HPDE6-E6E7 (cell line): ENCODE data around the gene RCSD1.

Source experiments
- DNase-seq: peaks from one replicate; pipeline ENCODE4 v3.0.0; 2011; ENCODE audit warnings: missing footprints; ENCODE audit errors: extremely low spot score

The RCSD1 gene

DNA sequence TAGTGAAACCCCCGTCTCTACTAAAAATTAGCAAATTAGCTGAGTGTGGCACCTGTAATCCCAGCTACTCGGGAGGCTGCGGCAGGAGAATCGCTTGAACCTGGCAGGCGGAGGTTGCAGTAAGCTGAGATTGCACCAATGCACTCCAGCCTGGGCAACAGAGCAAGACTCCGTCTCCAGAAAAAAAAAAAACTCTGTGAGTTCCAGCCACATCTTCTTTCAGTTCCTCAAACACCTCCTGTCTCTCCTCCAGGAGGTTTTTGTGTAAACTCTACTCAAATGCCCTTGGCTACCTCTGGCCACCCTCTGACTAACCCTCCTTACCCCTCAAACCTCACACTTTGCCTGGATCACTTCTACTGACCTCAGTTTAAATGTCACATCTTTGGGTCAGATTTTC, 38.1 kb downstream of the RCSD1 start:
- DNase-seq = no peak

DNA sequence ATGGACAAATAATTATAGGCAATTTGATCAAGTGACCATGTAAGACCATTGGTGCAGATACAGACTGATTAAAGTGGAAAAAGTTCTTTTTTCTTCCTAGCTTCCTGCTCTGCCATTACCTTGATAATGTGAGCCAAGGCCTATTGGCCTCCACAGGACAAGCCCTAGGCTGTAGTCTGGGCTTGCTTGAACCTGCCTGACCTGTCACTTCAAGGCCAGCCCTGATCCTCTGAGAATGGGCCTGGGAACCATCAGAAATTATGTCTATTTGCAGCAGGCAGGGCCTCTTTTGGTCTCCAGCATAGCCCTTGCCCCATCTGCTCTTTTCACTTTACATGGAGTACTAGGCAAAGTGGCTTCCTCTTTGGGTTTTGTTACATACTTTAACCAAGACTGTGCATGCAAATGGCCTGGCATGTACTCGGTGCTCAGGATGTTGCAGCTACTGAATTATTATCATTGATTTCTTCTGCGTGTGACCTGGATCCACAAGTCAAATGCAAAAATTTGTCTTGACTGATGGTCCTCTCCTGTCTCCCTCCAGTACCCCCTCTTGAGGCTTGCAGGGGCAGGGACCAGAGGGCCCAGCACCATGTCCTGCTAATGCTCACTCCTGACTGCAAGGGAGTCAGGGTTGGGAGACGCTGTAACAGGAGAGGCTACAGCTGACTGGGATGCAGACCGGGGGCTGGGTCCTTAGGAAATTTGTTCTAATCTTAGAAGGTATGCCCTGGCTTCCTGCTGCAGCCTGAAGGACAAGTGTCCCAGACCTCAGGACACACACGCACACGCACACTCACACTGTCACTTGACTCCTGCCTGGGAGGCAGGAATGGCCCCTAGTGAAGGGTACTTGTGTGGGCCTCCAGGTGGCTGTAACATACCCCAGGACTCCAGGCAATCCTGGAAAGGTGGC, 39.4 kb downstream of the RCSD1 start:
- no peak for DNase-seq

DNA sequence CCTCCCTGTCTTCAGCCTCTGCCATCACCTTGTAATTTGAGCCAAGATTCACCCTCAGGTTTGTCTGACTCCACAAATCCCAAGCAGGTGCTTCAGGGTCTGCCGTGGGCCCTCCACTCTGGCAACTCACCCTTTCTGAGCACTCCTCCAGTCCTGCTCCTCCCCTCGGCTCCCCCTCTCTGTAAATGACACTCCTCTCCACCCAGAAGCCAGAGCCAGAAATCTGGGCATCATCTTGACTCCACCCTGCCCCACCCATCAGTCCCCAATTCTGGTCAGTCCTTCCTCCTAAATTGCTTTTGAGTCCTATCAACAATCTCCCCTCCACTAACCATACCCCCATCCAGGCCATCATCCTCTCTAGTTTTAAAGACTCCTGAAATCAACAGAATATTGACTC, 40.5 kb downstream of the RCSD1 start:
- no peak for DNase-seq

DNA sequence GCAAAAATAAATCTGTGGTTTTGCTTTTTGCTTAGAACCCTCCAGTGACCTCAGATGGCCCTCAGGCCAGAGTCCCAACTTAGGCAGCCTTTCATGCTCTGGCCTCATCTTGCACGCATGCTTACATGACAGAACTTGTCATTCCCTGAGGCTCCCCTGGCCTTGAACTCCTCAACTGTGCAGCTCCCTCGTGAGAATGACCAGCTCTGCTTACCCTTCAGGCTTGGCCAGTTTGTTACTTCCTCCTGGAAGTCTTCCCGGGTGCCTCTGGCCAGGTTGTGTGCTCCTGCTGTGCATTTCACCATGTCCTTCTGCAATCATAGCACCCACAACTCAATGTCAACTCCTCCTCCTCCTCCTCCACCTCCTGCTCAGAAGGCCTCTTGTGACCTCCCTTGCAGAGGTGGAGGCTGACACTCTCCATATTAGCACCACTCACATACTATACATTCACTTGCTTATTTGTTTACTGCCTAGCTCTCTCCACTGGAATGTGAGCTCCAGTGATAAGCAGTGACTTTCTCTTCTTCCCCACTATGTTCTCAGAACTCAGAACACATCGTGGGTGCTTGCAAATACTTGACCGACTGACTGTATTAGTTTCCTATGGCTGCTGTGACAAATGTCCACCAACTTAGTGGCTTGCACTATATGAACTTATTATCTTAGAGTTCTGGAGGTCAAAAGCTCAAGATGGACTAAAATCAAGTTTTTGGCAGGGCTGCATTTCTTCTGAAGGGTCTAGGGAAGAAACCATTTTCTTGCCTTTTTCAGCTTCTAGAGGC, 41.9 kb downstream of the RCSD1 start:
- DNase-seq = no peak

DNA sequence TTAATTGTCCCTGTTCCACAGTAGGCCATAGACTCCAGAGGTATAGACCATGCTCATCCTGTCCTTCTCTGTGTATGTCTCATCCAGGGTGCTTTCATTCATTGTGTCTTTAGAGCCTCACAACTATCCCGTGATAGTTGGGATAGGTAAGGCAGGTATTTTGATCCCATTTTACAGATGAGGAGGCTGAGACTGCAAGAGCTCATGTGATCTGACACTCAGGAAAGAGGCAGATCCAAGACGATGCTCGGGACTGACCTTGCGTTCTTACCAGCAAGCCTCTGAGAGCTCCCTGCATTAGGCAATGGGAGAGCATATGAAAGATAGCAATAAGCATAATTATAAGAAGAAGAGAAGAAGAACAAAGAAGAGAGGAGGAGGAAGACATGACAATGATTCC, 42.8 kb downstream of the RCSD1 start:
- DNase-seq = no peak

DNA sequence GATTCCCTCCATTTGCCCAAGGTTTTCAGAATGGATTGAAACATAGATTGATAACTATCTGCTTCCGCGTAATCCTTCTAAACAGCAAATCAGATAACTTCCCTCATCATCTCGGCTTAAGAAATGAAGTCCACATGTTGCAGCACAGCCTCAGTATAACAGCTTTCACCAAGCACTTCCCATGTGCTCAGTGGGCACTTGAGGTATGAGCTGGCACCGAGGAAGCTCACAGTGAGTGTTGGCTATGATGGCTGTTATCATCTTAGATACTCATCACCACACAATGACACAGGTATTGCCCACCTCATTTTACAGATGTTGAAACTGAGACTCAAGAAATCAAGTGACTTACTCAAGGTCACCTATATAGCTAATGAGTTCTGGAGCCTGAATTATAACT, 43.2 kb downstream of the RCSD1 start:
- DNase-seq = no peak

DNA sequence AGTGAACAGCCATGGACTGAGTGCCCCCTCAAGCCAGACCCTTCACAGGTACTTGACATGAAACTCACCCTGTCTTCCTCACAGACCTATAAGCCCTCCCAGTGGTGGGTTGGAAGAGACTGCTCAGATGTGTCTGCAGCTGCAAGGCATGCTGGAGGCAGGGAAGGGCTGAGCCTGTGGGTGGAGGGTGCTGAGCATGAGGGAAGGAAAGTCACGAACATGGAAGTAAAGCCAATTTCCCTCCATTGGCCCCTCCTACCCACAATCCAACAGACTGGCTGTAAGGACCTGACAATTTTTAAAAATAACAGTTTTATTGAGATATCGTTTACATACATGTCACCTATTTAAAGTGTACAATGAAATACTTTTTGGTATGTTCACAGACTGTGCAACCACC, 44.1 kb downstream of the RCSD1 start:
- no peak for DNase-seq

DNA sequence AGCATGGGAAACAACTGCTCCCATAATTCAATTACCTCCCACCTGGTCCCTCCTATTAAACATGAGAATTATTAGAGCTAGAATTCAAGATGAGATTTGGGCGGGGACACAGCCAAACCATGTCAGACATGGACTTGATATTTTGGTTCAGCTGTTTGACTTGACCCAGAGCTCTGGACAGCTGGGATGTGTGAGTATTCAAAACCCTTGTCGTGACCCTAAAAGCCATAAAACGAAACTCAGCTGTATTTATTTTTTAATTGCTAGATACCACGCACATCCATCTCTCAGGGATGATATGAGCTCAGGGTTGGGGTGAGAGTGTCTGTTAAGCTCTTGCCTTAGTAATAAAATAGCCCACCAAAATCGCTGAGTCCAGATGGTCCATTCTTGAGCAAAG, 45.4 kb downstream of the RCSD1 start:
- DNase-seq = no peak

DNA sequence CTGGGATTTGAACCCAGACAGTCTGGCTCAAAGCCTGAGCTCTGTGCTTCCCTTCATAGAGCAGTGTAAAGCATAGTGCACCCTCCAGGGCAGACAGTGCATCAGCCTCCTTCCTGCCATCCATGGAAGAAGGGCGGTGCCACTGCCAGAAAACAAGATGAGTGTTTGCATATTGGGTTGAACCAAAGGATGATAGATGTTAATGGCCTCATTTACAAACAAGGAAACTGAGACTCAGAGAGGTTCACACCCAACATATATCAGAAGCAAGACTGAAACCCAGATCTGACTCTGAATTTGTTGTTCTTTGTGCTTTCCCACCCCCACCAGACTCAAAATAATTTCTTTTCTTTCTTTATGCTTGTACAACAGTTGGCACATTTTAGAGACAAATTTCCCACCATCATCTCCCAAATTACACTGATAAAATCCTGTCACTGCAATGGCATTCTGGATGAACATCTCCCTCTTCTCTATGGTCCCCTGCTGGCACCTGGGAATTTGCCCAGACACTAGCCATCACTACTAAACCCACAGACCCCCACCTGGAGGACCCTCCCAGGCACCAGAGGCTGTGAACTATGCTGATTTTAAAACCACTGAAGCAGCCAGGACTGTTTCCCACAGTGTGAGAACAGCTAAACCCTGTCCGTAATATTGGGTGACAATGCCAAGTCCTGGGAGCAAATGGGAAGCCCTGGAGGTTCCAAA, 46.3 kb downstream of the RCSD1 start:
- DNase-seq = no peak

DNA sequence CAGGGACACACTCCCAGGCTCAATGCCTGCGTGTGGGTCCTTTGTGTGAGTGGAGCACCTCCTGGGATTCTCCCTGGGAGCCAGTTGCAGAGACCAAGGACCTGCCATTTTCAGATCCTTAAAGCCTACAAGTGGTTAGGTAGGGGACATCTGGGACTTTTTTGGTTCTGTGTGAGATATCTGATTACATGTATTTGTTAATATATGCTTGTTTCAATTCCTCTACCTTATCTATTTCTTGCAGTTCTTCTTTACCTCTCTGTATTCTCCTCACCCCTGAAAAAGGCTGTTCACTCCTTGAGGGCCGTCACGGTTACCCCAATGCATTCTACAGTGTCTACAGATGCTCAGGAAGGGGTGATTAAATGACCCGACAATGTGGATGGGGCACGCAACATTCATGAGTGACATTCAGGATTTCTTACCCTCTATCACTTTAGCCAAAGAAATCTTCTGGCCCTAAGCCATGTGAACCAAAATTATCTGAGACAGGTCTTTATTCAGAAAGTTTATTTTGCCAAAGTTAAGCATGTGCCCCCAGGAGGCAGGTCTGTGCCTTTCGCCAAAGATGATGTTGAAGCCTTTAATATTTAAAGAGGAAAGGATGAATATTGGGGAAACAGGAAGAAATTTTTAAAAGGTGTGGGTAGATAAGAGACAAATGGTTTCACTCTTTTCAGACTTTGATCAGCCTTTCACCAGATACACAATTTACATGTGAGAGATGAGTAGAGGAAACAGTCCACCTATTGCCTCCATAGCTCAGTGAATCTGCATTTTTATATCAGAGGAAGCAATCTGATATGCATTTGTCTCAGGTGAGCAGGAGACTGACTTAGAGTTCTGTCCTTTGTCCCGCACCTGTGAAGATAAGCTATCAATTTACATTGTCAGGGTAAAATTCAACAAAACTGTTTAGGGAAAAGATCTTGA, 47.1 kb downstream of the RCSD1 start:
- no peak for DNase-seq

DNA sequence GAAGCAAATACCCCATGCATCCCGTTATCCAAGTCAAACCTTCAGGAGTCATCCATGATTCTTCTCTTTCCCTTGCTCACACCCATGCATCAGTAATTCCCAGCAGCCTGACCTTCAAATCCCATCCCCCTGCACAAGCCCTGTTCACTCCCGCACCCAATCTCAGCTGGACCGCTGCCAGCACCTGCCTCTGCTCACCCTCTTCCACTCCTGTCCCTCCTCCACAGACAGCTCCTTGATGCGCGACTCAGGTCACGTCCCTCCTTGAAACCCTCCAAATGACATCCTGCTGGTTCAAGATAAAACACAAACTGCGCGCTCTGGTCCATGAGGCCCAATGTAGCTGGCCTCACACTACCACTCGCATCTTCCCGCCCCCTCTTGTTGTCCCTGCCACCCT, 48.4 kb downstream of the RCSD1 start:
- DNase-seq = no peak

DNA sequence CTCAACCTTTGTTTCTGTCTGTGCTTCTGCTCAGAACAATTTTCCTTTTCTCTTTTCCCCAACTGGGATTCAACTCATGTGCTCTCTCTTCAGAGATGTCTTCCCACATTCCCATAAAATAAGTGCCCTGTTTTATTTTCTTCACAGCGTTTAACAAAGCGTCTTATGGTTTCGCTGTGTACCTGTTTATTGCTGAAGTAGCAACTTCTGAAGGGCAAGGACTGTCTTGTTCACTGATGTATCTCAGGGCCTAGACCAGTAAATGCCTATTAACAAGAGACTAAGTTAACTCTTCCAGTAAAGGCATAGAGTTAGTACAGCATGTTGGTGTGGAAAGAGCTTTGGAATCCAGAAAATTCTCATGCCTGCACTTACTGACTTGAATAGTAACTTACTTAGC, 48.8 kb downstream of the RCSD1 start:
- no peak for DNase-seq

DNA sequence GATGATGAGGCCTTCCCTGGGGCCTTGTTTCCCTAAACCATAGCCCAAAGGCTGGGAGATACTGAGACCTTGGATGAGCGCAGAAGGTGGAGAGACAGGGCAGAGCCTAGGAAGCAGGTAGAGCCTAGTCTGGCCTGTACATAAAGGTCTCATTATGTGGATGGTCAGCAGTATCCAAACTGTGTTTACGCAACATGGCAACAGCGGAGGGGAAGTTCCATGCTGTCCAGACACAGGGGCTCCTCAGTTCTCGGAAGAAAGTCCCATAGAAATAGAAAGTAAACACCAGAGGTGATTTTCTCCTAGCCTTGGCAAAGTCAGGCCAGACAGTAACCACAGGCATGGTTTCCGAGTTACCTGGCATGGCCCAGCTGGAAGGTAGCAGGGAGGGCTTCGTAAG, 49.7 kb downstream of the RCSD1 start:
- DNase-seq = no peak

DNA sequence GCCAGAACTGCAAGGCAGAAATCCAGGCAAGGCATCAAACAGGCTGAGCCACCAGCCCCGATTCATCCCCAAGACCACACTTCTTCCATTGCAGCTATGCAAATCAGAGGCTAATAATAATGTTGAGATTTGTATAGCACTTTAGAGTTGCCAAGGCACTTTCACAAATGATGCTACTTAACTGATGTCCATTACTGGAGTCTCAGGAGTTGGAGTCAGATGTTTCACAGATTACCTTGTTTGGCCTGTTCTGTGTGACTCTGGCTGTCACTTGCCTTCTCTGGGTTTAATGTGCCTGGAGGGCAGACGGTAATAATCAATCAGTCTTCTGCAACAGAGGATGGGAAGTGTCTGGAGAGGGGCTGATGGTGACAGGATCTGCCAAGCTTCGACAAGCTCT, 51.0 kb downstream of the RCSD1 start:
- DNase-seq = no peak

DNA sequence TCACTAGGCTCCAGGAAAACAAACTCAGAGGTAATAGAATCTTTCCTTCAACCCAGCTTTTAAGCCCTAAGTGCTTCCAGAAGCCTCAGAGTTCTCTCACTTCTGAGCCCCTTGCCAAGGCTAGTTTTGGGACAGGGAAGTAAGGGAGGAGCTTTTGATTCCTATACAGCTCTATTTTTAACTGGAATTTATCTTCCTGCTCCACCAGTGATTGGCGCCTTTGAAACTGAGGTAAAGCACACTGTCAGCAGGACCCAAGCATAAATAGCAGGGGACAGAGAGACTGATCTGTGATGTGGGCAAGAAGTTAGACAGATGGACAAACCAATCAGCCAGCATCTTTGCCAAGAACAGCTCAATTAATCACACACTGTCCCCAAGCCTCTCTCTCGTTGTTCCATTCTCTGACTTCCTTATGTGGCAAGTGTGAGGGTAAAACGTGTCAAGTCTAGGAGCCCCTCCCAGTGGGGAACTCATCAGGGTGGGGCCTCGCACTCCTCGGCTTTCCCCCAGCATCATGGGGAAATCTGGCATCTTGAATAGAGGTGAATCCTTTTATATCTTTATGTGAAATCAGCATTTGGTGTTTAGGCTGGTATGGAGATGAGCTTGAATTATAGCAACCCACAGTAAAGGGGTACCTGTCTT, 51.5 kb downstream of the RCSD1 start:
- no peak for DNase-seq

DNA sequence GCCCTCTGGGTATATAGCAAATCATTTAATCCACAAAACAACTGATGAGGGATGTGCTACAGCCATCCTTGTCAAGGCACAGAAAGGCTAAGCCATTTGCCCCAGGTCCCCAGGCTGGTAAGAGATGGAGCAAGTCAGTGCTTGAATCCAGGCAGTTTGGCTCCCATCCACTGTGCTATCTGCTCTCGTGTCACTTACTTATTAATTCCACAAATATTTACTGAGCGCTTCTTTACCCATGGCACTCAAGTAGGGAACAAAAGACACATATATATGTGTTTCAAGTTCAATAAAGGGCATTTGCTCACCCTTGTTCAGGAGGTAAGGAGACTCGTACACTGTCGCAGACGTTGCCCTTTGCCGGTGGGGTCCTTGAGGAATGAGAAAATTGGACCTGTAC, 53.2 kb downstream of the RCSD1 start:
- no peak for DNase-seq

DNA sequence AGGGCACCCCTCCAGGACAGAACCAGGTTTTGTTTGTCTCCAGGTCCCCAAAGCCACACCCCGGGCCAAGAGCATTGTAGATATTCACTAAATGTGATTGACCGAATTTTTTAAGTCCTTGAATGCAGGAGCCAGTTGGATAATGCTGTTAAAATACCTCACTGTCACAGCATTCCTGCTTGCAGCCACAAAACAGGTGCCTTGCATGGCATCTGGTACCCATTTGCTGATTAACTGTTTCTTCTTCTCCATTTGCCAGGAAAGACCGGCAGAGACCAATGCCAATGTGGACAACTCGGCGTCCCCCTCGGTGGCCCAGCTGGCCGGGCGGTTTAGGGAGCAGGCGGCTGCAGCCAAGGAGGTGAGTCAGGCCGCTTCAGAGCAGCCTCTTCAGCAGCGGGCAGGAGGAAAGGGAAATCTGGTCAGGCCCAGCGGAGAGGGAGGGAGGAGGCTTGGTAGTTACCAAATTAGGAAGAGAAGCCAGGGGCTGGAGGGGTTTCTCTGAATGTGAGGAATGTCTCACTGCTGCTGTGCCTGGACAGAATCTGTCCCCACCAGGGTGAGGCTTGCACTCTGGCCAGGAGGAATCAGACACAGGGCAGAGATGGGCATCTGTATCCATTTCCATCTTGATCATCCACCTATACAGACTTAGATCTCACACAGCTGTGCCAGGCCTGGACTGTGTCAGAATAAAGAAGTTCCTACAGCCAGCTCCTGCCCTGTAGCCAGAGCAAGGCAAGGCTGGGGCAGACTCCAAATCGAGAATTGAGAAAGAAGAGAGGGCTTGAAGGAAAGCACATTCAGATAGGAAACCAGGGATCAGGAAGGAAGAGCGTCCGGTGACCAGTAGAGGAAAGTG, 53.8 kb downstream of the RCSD1 start:
- DNase-seq = no peak

DNA sequence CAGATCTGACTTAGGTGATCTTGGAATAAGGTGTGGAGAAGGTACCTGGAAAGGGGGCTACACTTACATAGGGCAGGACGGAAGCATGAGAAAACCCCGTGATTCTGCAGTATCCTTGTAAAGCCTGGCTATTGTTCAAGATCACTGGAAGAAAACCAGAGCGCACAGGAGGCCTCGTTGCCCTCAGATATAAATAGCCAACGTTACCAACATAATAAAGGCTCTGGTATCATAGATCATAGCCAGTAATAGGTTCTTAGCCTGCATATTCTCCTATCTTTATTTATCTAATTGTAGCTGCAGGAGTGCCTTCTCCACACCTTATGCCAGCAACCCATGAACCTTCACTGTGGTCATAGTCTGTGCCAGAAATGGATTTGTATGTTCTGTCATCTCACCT, 55.8 kb downstream of the RCSD1 start:
- DNase-seq = no peak

DNA sequence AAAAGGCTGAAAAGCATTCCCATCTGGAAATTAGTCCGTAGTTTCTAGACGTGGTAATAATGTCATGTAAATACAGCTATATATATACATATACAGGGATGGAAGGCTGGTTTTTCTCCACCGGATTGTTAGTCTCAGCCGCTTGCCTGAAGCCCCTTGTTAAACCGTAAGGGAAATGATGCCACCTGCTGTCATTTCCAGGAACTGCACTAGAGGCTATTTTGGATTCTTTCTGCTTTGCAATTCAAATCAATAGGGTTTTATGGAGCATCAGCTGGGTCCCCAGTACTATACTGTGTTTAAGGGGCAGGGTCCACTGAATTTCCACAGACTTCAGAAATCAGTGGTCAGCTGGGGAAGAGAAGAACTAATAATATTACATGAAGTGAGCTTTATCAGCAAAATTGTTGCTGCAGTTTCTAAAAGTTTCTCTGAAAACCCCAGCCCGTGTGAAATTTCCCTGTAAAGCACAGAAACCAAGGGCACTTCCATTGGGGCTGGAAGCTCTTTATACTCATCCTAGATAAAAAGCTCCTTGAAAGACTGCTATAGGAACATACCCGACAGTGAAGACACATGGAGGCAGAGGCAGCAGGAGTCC, 58.0 kb downstream of the RCSD1 start:
- peak; percentile 59 for DNase-seq

DNA sequence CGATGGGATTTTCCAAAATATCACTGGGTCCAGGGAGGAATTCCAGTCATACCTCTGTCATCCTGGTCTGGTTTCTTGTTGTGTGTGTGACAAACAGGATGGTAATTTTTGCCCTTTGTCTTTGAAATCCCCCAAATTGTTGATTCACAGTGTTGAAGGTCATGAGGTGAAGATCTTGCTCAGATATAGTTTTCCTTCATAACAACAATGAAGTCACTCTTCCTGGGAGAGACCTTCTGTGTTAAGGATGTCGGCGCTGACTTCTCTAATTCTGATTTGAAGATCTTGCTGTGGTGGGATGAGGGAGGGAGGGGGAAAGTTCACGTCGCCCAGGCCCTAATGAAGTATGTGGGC, 59.5 kb downstream of the RCSD1 start:
- no peak for DNase-seq
